GM15510 (cell line): ENCODE measurements around the gene PRDX3.

Experiments
- POLR2A ChIP-seq: IDR thresholded peaks from 3 replicates; pipeline ENCODE4 v1.6.1; 2011; ENCODE audit warnings: borderline replicate concordance; ENCODE audit not compliant: insufficient read length; ENCODE audit errors: extremely low read depth

PRDX3 gene

DNA sequence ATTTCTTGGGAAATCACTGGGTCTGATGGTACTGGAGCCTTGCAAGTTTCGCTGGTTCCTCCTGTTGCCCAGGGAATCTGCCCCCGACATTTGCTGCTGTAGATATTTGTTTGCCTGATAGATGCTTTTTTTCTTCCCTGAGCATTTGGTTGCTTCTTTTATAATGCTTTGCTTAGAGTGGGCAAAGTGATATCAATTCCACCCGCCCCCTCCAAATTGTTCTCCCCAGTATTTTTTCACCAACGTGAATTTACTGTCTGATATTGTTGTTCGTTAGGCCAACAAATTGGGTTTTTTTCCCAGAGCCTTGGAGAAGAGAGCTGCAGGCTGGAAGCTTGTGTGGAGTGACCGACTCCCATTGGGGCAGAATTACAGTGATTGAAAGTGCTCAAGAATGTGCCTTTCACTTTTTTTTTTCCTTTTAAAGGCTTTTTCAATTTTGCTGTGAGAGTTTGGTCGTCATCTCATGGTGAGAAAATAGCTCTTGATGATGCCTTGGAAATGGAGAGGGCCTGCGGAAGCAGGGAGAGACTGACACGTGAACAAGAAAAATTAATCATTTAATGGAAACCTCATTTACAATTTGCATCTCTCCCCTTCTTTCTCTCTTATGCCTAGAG lies 31.2 kb upstream of the PRDX3 start:
- TF ChIP-seq POLR2A, result no peak

DNA sequence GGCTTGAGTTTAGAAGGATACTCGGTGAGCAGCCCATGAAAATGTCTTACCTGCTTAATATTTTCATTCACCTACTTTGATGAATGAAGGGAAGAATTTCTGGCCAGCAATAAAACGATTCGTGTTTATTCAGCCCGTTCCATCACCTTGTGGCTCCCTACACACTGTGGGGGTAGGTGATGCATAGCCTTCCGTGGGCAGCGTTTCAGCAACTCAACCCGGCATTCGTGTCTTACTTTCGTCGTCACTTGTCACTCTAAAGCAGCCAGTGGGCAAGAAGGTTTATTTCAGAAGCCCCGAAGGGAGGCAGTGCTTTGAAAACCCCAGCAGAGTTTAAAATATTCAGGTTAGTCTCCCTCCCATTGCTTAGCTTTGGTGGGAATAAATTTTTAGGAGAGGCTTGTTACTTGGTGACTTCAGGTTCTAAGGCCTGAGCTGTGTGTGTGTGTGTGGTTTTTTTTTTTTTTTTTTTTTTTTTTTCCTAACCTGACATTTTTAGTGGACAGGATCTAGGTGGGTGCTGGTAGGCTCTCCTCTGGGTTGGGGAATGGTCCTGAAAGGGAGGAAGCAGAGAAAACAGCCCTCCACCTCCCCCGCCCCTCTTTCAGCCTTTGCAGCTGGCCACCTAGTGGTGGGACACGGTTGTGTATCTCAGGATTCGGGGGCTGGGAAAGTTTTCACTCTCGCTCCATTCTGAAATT lies 30.6 kb upstream of the PRDX3 start:
- TF ChIP-seq POLR2A, result no peak

DNA sequence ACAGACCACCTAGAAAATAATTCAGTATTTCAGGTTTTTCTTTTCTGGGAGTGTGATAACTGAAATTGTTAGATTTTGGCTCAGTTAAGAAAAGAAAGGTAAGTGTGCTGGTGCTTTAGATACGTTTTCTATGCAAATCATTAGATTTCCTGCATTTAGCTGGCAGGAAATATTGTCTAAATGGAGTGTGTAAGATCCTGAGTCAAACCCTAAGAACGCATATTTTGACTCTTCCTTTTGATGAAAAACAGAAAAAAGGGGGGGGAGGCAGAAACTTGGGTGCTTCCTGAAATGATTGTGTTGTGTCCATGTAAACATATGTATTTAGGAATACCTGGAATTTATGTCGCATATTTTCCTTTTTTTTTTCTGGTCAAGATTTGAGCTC lies 29.9 kb upstream of the PRDX3 start:
- no peak for TF ChIP-seq POLR2A

DNA sequence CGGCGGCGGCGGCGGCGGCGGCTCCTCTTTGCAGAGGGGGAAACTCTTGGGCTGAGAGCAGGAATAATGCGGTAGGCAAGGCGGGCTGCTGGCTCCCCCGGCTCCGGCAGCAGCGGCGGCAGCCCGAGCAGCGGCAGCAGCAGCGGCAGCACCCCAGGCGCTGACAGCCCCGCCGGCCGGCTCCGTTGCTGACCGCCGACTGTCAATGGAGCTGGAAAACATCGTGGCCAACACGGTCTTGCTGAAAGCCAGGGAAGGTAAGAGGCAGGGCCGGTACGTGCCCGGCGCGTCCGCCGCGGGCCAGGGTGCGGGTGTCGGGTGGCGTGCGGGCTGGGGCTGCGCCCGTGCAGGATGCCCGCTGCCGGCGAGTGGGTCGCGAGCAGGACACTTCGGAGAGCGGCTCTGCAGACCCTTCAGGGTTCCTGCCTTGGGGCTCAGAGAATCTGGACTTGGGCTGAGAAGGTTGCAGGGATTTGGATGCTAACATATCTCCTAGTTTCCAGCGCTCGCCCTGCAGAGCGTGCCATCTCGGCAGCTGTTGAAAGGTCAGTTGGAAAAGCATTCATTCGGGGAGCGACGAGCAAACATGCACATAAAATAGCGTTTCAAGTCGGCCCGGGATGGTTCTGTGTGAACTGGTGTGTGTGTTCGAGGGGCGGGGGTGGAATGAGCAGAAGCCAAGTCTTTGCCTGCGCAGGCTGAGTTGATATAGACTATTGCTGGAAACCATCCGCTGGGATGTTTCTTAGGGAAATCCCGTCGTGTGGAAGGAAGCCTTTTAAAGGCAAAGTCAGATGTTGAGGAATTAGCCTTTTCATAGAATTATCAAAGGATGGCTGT lies 29.3 kb upstream of the PRDX3 start:
- TF ChIP-seq POLR2A, result no peak

DNA sequence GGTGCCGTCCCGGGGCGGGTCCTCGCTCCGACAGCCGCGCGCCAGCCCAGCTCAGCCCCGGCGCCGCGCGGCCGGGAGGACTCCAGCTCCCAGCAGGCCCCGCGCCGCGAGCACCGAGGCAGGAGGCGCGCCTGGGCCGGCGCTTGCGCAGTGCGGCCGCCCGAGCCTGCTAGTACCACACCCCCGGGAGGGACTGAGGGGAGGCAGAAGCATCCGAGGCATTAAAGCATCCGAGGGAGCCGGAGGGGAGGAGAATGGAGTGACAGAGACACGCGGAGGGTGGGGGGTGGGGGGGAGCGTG lies 28.7 kb upstream of the PRDX3 start, which contains the start of gene GRK5:
GRK5 (plus strand) TSS at position 206 of the 301 bp plus-strand sequence. CDS start 347 bp downstream, outside the sequence.
- TF ChIP-seq POLR2A, result peak; percentile 65

DNA sequence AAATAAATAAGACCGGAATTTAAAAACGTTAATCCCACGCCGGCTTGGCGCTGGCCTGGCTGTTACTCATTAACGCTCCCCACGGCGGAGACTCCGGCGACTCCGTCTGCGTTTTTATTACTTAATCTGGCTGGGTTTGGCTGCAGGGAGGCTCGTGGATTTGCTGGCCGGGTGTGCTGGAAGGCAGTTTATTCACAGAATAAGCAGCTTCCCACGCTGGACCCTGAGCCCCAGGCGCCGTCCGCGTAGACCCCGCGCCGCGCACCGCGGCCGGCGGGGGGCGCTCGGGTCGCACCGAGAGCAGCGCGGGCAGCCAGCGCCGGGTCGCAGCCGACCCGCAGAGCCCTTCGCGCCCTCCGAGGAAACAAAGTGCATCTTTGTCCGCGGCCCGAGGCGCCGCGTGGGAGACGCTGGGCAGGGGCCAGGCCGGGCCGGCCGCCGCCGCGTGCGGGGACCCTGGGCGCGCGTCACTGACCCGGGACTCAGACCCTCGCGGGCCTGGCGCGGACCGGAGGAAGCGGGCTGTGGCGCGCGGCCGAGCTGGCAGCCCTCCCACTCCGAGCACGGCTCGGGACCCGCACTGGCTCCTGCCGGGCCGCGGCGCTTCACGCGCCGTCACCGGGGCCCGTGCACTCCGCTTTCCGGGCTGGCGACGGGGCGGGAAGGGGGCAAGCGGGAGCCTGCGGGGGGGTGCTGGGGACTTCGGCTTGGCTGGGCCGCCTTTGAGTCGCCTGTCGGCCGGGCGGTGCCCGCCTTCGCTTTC lies 28.2 kb upstream of the PRDX3 start:
- no peak for TF ChIP-seq POLR2A

DNA sequence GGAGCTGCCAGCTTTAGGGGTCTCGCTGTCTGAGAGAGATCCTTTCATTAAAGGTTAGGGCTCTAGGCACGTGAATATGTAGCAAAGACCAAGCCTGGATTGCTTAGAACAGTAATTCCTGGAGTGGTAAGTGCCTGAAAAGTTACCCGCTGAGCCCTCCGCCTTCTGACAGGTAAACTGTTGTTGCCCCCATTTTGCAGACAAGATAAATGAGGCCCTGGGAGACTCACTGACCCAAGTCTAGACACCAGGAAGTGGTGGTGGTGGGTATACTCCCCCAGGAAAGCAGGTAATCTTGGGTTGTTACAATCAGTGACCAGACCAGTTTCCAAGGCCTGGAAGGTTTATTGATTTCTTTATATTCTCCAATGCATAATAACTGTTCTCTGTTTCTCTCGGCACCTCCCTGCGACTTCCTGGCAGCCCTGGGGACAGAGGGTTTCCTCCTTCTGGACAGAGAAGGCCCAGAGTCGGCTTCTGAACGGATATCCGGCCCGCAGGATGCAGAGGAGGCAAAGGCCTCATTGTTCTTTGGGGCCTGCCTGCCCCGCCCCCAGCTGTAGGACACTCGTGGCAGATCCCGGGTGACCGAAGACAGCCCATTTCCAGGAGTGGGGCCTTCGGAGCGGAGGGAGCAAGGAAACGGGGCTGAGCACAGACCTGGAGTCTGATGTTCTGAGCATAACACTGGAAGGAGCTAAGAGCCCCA lies 27.4 kb upstream of the PRDX3 start:
- TF ChIP-seq POLR2A, result peak; percentile 55

DNA sequence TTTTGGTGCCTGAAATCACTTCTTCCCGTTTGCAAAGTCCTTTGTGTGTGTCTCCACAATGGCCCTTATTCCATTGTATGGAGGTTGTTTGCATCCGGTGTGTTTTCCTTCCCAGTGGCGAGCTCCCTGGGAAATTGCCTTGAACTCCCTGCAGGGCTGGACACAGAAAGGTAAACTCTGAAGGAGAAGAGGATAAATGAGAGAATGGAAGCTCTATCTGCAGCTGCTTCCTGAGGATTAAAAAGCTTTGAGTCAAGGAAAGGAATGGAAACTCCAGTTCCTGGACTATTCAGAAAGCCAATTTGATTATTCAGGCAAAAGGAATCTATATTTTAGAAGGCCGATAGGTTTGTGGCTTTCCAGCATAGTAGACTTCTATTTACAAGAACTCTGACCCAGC lies 24.4 kb upstream of the PRDX3 start:
- no peak for TF ChIP-seq POLR2A

DNA sequence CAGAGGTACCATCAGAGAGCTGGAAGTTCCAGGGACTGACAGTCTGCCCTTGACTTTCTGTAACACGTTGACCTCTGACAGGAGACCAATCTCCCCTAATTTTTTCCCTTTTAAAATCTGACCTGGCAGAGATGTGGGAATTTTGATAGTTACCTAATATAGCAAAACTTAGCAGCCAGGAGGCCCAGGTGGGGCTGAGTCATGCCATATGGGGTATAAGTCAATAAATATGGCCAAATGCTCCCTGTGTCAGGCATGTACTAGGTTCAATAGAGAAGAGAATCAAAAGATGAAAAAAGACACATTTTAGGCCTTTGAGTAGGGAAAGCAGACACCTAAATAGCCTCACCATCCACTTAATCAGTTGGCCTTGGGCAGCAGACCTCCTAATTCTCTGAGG lies 22.6 kb upstream of the PRDX3 start:
- no peak for TF ChIP-seq POLR2A

DNA sequence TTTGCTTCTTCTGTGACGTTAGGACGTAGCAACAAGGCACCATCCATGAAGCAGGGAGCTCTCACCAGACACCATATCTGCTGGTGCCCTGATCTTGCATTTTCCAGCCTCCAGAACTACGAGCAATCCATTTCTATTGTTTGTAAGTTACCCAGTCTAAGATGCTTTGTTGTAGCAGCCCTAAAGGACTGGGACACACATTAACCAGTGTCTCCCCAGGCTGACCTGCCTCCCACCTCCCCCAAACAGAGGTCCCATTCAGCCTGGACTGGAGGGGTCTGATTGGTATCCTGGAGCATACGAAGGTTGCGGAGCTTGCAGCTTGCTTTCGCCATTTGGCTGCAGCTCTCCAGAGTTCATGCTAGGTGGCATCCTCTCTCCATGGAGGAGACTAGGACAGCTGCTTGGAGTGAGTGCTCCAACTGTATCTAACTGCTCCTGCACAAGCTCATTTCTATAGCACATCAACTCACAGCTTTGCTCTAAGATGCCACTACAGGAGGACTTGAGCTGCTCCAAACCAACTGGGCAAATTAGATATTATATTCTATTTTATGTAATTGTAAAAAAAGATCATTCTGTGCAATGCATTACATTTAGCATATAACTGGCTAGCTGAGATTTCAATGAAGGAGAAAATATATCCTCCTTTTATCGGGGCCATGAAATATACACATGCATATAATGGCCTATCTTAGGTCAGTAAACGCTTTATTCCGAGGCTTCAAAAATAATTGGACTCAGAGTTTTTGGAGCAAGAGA lies 20.8 kb upstream of the PRDX3 start:
- TF ChIP-seq POLR2A, result no peak

DNA sequence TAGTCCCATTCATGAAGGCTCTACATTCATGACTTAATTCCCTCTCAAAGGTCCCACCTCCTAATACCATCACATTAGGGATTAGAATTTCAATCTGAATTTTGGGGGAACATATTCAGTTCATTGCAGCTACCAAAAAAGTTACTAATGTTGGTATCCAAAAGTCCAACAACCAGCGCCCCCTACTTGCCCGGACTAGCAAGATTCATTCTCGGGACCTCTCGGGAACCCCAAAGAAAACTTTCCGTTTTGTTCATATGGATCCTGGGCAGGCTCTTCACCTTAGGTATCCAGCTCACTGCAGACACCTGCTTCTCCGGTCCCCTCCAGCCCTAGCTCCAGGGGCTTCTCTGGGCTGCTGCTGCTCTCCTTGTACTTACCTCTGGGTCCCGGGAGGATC lies 19.8 kb upstream of the PRDX3 start:
- TF ChIP-seq POLR2A, result no peak

DNA sequence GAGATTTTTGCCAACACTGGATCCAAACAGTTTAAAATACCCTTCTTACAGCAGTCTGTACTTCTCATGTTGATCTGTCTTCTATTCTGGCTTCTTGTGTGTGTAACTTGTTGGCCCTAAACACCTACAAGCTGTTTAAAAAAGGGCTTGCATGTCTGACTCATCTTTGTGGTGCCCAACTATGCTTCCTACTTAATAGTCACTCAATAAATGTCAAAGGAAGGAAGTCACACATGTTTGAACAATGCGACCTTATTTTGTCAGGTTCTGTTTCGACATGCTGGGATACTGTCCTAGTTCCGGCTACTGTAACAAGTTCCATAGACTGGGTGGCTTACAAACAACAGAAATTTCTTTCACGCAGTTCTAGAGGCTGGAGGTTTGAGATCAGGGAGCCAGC lies 19.3 kb upstream of the PRDX3 start:
- TF ChIP-seq POLR2A, result no peak

DNA sequence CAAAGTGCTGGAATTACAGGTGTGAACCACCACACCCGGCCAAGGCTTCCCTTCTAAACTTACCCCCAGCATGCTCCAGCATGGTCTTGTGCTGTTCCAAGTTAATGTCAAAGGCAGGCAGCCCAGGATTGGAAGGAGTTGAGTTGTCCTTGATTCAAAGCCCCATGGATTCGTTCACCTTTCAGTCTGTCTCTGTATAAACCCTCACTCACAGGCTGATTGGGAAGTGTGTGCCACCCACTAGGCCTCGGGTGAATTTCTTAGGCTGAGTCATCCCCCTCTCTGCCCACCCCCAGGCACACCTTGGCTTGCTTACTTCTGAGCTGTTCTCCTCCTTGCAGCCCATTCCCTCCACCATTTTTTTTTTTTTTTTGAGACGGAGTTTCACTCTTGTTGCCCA lies 13.3 kb upstream of the PRDX3 start:
- no peak for TF ChIP-seq POLR2A
